22Rv1 (cell line): Measurements from ENCODE around the gene TSC22D4.
A peak's percentile ranks its signal among the peaks of the same experiment; 100 is the strongest.
"Not testable (repeated sequence)": the region's sequence is repeated elsewhere in the genome, so short reads cannot be mapped to it uniquely, and the experiment has no call there.

ENCODE experiments used
- H3K27ac ChIP-seq: fragments of 450-650 bp; 2 replicates; pipeline ENCODE4 v1.5.1; 2017
- CTCF ChIP-seq: fragments of 450-650 bp; IDR thresholded peaks from 2 replicates; pipeline ENCODE4 v1.5.1; 2017; ENCODE audit warnings: mild to moderate bottlenecking
- ZFX ChIP-seq: fragments of 450-650 bp; IDR thresholded peaks from 2 replicates; pipeline ENCODE4 v1.6.1; 2017; ENCODE audit warnings: antibody characterized with exemption, borderline replicate concordance

TSC22D4 gene

GRCh38 chr7:100464210-100464660 lies 14.8 kb downstream of the TSC22D4 start, which contains the start of gene SPACDR:
TSS of gene SPACDR (minus strand) at chr7:100464260. CDS start at chr7:100464025, 235 bp downstream.
- TF ChIP-seq CTCF (no peak), ZFX (no peak)
- H3K27ac ChIP-seq, result 0 out of 2 replicates have a peak within 1 kb of the TSS, but pooled peaks have one; percentile 16

- TF ChIP-seq CTCF (no peak), ZFX (no peak)
- H3K27ac ChIP-seq, result no peak overlapping the region
These were observed 22.0 kb downstream of the TSC22D4 start for GRCh38 chr7:100457033-100457432.

- H3K27ac ChIP-seq, result no peak overlapping the region
- no peak for TF ChIP-seq ZFX
- TF ChIP-seq CTCF, result no peak
These were observed 22.5 kb downstream of the TSC22D4 start for GRCh38 chr7:100456562-100456961.

GRCh38 chr7:100455206-100455605 lies 23.8 kb downstream of the TSC22D4 start:
- TF ChIP-seq CTCF (no peak), ZFX (no peak)
- no peak overlapping the region for H3K27ac ChIP-seq

GRCh38 chr7:100453854-100454253 lies 25.2 kb downstream of the TSC22D4 start:
- H3K27ac ChIP-seq, result not testable (repeated sequence)

GRCh38 chr7:100452513-100452912 lies 26.5 kb downstream of the TSC22D4 start:
- TF ChIP-seq ZFX, result no peak
- TF ChIP-seq CTCF, result no peak
- no peak overlapping the region for H3K27ac ChIP-seq

GRCh38 chr7:100449190-100449795 lies 29.7 kb downstream of the TSC22D4 start:
- peak overlapping the region; percentile 34 for H3K27ac ChIP-seq
- TF ChIP-seq ZFX, result no peak
- TF ChIP-seq CTCF, result no peak

- H3K27ac ChIP-seq, result not testable (repeated sequence)
These were observed 31.7 kb downstream of the TSC22D4 start for GRCh38 chr7:100447363-100447762.
